A549 (cell line): ENCODE data around the gene DST. TPM values are rescaled to one million over a fixed set of nuclear protein-coding genes. Genes with fewer than 3 reads are reported as not detected.

Experiments used
- ATAC-seq, 2 experiments: fragments of 200-7000 bp in 1 of 2; fragments of >200 bp in 1 of 2; cut with Nextera tagmentation in 1 of 2; cut with Tn5 transposase in 1 of 2; 3 replicates each; pipeline versions ENCODE4 v1.8.0 to v1.9.1; 2018 to 2020; ENCODE audit warnings: mild to moderate bottlenecking in 1 of 2, moderate library complexity in 1 of 2
- CTCF ChIA-PET: fragments of 300-600 bp; sonication (Branson Sonifier 250); formaldehyde crosslinking; extraction: SDS; loops from one replicate; lab custom pipeline; 2021; ENCODE audit warnings: antibody characterized with exemption, inconsistent platforms; lab: Yijun Ruan, JAX
- POLR2A ChIA-PET: fragments of 350-600 bp; formaldehyde crosslinking; extraction: SDS; loops from one replicate; lab custom pipeline; 2021; ENCODE audit warnings: antibody characterized with exemption, inconsistent platforms; lab: Yijun Ruan, JAX
- DNase-seq, 2 experiments: peaks; one replicate each; pipeline versions ENCODE4 v3.0.0 to v3.0.0-alpha.2; 2011 to 2016; ENCODE audit warnings: low read depth in 1 of 2, low spot score in 1 of 2
- FAIRE-seq: peaks from 2 replicates; lab custom pipeline; 2011; peaks lifted over from hg19 to GRCh38; lab: Jason Lieb, UNC
- H3K27ac ChIP-seq, 2 experiments: fragments of >200 bp; sonication (Bioruptor Twin); formaldehyde crosslinking; 3 replicates each; pipeline ENCODE4 v1.5.1; 2016 to 2017
- H3K4me1 ChIP-seq: fragments of >200 bp; sonication (Bioruptor Twin); formaldehyde crosslinking; 3 replicates; pipeline ENCODE4 v1.6.1; 2016
- H3K4me2 ChIP-seq: fragments of >200 bp; sonication (Bioruptor Twin); formaldehyde crosslinking; 3 replicates; pipeline ENCODE4 v1.6.1; 2016
- H3K4me3 ChIP-seq: fragments of >200 bp; sonication (Bioruptor Twin); formaldehyde crosslinking; 3 replicates; pipeline ENCODE4 v1.5.1; 2016
- H3K9me3 ChIP-seq: fragments of >200 bp; sonication (Bioruptor Twin); formaldehyde crosslinking; 3 replicates; pipeline ENCODE4 v1.6.1; 2016
- CBX8 ChIP-seq: fragments of 200-600 bp; sonication (generic); IDR thresholded peaks from 2 replicates; pipeline ENCODE4 v1.6.1; 2016
- CEBPB ChIP-seq, 2 experiments: fragments of >200 bp in 1 of 2; sonication (Bioruptor Twin) in 1 of 2; formaldehyde crosslinking in 1 of 2; IDR thresholded peaks; 2 replicates each; pipeline ENCODE4 v1.6.1; 2012 to 2016
- CHD2 ChIP-seq: fragments of 150-350 bp; IDR thresholded peaks from 2 replicates; pipeline ENCODE4 v1.6.1; 2014; ENCODE audit warnings: low read length; ENCODE audit not compliant: partially characterized antibody
- CHD4 ChIP-seq: fragments of 200-600 bp; sonication (generic); IDR thresholded peaks from 2 replicates; pipeline ENCODE4 v1.6.1; 2016; ENCODE audit warnings: antibody characterized with exemption, mild to moderate bottlenecking, borderline replicate concordance
- EHF ChIP-seq: fragments of 250-450 bp; sonication (Bioruptor Pico); IDR thresholded peaks from 2 replicates; pipeline ENCODE4 v1.5.0; 2020; ENCODE audit warnings: mild to moderate bottlenecking
- EHMT2 ChIP-seq: fragments of 200-600 bp; sonication (generic); IDR thresholded peaks from 2 replicates; pipeline ENCODE4 v1.6.1; 2016; ENCODE audit warnings: antibody characterized with exemption, low read depth, mild to moderate bottlenecking, moderate library complexity
- EP300 ChIP-seq, 2 experiments: fragments of >200 bp; sonication (Bioruptor Twin); formaldehyde crosslinking; IDR thresholded peaks; 2 replicates in 1 of 2; 3 replicates in 1 of 2; pipeline ENCODE4 v1.6.1; 2016 to 2017
- ESRRA ChIP-seq: fragments of 150-350 bp; IDR thresholded peaks from 2 replicates; pipeline ENCODE4 v1.6.1; 2014; ENCODE audit warnings: mild to moderate bottlenecking, low read length, borderline replicate concordance
- HEYL ChIP-seq: fragments of 250-450 bp; sonication (Bioruptor Pico); IDR thresholded peaks from 2 replicates; pipeline ENCODE4 v1.8.0; 2021; ENCODE audit warnings: mild to moderate bottlenecking, moderate library complexity
- HOXA7 ChIP-seq: fragments of 250-450 bp; sonication (Bioruptor Pico); IDR thresholded peaks from 2 replicates; pipeline ENCODE4 v1.5.0; 2020; ENCODE audit warnings: mild to moderate bottlenecking, moderate library complexity
- HOXB13 ChIP-seq: fragments of 250-450 bp; sonication (Bioruptor Pico); IDR thresholded peaks from 2 replicates; pipeline ENCODE4 v1.5.0; 2020; ENCODE audit warnings: low read depth, mild to moderate bottlenecking, moderate library complexity
- MAZ ChIP-seq: fragments of 150-350 bp; IDR thresholded peaks from 2 replicates; pipeline ENCODE4 v1.6.1; 2014; ENCODE audit warnings: antibody characterized with exemption, low read depth, low read length, borderline replicate concordance
- NFE2L2 ChIP-seq: fragments of 150-350 bp; conservative IDR thresholded peaks from 2 replicates; pipeline ENCODE4 v1.6.1; 2014; ENCODE audit warnings: low read length
- NPAS2 ChIP-seq: fragments of 250-450 bp; sonication (Bioruptor Pico); IDR thresholded peaks from 2 replicates; pipeline ENCODE4 v1.8.0; 2022; ENCODE audit warnings: mild to moderate bottlenecking, moderate library complexity, borderline replicate concordance
- PHF8 ChIP-seq: fragments of 200-600 bp; sonication (generic); IDR thresholded peaks from 2 replicates; pipeline ENCODE4 v1.6.1; 2016; ENCODE audit warnings: low read depth, mild to moderate bottlenecking, antibody characterized with exemption, moderate library complexity, borderline replicate concordance
- RCOR1 ChIP-seq: fragments of 150-350 bp; IDR thresholded peaks from 2 replicates; pipeline ENCODE4 v1.6.1; 2014; ENCODE audit warnings: antibody characterized with exemption, low read length, low read depth
- SREBF2 ChIP-seq: fragments of 450-650 bp; IDR thresholded peaks from 2 replicates; pipeline ENCODE4 v1.6.1; 2014; ENCODE audit warnings: mild to moderate bottlenecking, moderate library complexity
- TP53 ChIP-seq: fragments of 250-450 bp; sonication (Bioruptor Pico); IDR thresholded peaks from 2 replicates; pipeline ENCODE4 v1.5.0; 2021; ENCODE audit warnings: mild to moderate bottlenecking, moderate library complexity
- ZFP36 ChIP-seq: fragments of 450-650 bp; IDR thresholded peaks from 2 replicates; pipeline ENCODE4 v1.6.1; 2014; ENCODE audit warnings: borderline replicate concordance; ENCODE audit not compliant: partially characterized antibody
- ZNF302 ChIP-seq: fragments of 250-450 bp; sonication (Bioruptor Pico); IDR thresholded peaks from 2 replicates; pipeline ENCODE4 v1.9.0; 2021; ENCODE audit warnings: inconsistent platforms, mild to moderate bottlenecking, moderate library complexity
- WGBS: methylation state at CpG from one replicate; pipeline ENCODE4 v1.1.6; 2017; ENCODE audit errors: missing lambda C conversion rate; 5-methylcytosine and 5-hydroxymethylcytosine counted together
- polyA plus RNA-seq, 4 experiments: library from polyadenylated mRNA; depleted of rRNA in 3 of 4; stranded (reverse); fragments of >200 nt; fragmentation: RNase III in 1 of 4; extraction: RNeasy Plus Mini Kit Qiagen cat#74134 plus additional on column Dnase treatment in 1 of 4; gene quantifications; 2 replicates in 3 of 4; 3 replicates in 1 of 4; pipeline ENCODE4 v1.2.3, GENCODE V29; 2011 to 2017
- TF ChIP-seq, protein P1 (sequence below): fragments of >200 bp; sonication (Bioruptor Twin); formaldehyde crosslinking; IDR thresholded peaks from 3 replicates; pipeline ENCODE4 v1.5.1; 2016
- TF ChIP-seq, protein P2 (sequence below): IDR thresholded peaks from 2 replicates; pipeline ENCODE4 v1.6.1; 2012; ENCODE audit warnings: low read depth, borderline replicate concordance
- TF ChIP-seq, protein P3 (sequence below): fragments of 200-600 bp; sonication (generic); IDR thresholded peaks from 2 replicates; pipeline ENCODE4 v1.6.1; 2016; ENCODE audit warnings: antibody characterized with exemption, mild to moderate bottlenecking, moderate library complexity
- TF ChIP-seq, protein P4 (sequence below): fragments of >200 bp; sonication (Bioruptor Twin); formaldehyde crosslinking; IDR thresholded peaks from 3 replicates; pipeline ENCODE4 v1.6.1; 2016
- TF ChIP-seq, protein P5 (sequence below): fragments of 250-450 bp; sonication (Bioruptor Pico); IDR thresholded peaks from 2 replicates; pipeline ENCODE4 v1.5.0; 2020; ENCODE audit warnings: low read depth, mild to moderate bottlenecking, moderate library complexity
- TF ChIP-seq, protein P6 (sequence below): fragments of 250-450 bp; sonication (Bioruptor Pico); IDR thresholded peaks from 2 replicates; pipeline ENCODE4 v1.5.0; 2021; ENCODE audit warnings: mild to moderate bottlenecking, moderate library complexity, borderline replicate concordance

Gene DST
- polyA plus RNA-seq, 2 of the 4 experiments (the other 2 are of a cell fraction) = 32.4 to 99.0 TPM

DNA sequence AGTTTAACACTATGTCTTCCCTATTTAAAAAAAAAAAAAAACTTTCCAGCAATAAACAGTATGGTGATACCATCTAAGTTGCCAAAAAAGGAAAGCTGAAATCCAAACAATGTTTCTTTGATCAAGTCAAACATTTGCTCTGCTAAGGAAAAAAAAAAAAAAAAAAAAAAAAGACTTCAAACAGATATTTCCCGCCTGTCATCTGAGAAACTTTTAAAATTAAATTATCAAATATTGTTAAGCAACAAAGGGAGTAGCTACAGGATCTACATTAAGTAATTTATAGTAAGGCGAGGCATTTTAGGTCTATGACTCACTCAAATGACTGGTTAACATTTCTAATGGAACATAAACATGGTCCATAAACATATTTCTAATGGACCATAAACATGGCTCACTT is 121.2 kb downstream of the DST start:
- Histone ChIP-seq H3K9me3 (no peaks in the 10 kb centered on the region), H3K4me3 (no peak overlapping the region), H3K27ac (no peak overlapping the region), H3K4me1 (peaks cover 36% of the 10 kb centered on the region), H3K4me2 (no peak overlapping the region)
- ChIA-PET POLR2A (no interaction called here), CTCF (interaction anchor here (1.3 kb wide), 1 partner anchor 49 kb away, joined by 4 read pairs; no protein-coding TSS in a partner anchor)
- WGBS = 67% methylated on average over 2 of the region's 2 CpGs
- ATAC-seq = no peak
- no peak for FAIRE-seq
- TF ChIP-seq, protein P1, sequence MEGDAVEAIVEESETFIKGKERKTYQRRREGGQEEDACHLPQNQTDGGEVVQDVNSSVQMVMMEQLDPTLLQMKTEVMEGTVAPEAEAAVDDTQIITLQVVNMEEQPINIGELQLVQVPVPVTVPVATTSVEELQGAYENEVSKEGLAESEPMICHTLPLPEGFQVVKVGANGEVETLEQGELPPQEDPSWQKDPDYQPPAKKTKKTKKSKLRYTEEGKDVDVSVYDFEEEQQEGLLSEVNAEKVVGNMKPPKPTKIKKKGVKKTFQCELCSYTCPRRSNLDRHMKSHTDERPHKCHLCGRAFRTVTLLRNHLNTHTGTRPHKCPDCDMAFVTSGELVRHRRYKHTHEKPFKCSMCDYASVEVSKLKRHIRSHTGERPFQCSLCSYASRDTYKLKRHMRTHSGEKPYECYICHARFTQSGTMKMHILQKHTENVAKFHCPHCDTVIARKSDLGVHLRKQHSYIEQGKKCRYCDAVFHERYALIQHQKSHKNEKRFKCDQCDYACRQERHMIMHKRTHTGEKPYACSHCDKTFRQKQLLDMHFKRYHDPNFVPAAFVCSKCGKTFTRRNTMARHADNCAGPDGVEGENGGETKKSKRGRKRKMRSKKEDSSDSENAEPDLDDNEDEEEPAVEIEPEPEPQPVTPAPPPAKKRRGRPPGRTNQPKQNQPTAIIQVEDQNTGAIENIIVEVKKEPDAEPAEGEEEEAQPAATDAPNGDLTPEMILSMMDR = no peak
- TF ChIP-seq HEYL (CRISPR knock-in tag) (no peak), NPAS2 (CRISPR knock-in tag) (no peak), ZFP36 (no peak), HOXB13 (no peak), CHD4 (no peak), CBX8 (no peak), NFE2L2 (no peak), TP53 (CRISPR knock-in tag) (no peak), CEBPB (IDR thresholded peaks at IDR 0.05) (no peak), ZNF302 (no peak), CHD2 (no peak), EHMT2 (no peak), MAZ (no peak), SREBF2 (no peak), EHF (CRISPR knock-in tag) (no peak)
- TF ChIP-seq, protein P2, sequence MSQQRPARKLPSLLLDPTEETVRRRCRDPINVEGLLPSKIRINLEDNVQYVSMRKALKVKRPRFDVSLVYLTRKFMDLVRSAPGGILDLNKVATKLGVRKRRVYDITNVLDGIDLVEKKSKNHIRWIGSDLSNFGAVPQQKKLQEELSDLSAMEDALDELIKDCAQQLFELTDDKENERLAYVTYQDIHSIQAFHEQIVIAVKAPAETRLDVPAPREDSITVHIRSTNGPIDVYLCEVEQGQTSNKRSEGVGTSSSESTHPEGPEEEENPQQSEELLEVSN = no peak
- TF ChIP-seq, protein P3, sequence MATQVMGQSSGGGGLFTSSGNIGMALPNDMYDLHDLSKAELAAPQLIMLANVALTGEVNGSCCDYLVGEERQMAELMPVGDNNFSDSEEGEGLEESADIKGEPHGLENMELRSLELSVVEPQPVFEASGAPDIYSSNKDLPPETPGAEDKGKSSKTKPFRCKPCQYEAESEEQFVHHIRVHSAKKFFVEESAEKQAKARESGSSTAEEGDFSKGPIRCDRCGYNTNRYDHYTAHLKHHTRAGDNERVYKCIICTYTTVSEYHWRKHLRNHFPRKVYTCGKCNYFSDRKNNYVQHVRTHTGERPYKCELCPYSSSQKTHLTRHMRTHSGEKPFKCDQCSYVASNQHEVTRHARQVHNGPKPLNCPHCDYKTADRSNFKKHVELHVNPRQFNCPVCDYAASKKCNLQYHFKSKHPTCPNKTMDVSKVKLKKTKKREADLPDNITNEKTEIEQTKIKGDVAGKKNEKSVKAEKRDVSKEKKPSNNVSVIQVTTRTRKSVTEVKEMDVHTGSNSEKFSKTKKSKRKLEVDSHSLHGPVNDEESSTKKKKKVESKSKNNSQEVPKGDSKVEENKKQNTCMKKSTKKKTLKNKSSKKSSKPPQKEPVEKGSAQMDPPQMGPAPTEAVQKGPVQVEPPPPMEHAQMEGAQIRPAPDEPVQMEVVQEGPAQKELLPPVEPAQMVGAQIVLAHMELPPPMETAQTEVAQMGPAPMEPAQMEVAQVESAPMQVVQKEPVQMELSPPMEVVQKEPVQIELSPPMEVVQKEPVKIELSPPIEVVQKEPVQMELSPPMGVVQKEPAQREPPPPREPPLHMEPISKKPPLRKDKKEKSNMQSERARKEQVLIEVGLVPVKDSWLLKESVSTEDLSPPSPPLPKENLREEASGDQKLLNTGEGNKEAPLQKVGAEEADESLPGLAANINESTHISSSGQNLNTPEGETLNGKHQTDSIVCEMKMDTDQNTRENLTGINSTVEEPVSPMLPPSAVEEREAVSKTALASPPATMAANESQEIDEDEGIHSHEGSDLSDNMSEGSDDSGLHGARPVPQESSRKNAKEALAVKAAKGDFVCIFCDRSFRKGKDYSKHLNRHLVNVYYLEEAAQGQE = no peak
- TF ChIP-seq, protein P4, sequence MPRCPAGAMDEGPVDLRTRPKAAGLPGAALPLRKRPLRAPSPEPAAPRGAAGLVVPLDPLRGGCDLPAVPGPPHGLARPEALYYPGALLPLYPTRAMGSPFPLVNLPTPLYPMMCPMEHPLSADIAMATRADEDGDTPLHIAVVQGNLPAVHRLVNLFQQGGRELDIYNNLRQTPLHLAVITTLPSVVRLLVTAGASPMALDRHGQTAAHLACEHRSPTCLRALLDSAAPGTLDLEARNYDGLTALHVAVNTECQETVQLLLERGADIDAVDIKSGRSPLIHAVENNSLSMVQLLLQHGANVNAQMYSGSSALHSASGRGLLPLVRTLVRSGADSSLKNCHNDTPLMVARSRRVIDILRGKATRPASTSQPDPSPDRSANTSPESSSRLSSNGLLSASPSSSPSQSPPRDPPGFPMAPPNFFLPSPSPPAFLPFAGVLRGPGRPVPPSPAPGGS = no peak
- no peak for DNase-seq

DNA sequence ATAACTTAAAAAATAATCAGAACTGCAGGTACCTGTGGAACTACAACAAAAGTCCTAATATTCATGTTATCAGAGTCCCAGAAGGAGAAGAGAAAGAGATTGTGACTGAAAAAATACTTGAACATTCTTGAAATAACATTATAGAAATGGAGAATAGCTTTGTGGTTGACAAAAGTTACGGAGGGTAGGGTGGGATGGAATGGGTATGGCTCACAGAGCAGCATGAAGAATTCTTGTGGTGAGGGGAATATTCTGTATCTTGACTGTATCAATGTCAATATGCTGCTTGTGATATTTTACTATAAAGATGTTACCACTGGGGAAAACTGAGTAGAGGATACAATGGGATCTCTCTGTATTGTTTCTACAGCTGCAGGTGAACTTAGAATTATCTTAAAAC is 122.5 kb downstream of the DST start:
- ChIA-PET CTCF (interaction anchor here (1.3 kb wide), 1 partner anchor 50 kb away, joined by 4 read pairs; no protein-coding TSS in a partner anchor), POLR2A (no interaction called here)
- ATAC-seq (no peak), FAIRE-seq (no peak), DNase-seq (no peak)
- no peak overlapping the region for H3K4me2 ChIP-seq
- H3K4me1 ChIP-seq = peaks cover 24% of the 10 kb centered on the region
- WGBS = 97% methylated on average over 1 of the region's 1 CpG
- no peak overlapping the region for H3K27ac ChIP-seq
- H3K9me3 ChIP-seq = no peaks in the 10 kb centered on the region
- no peak overlapping the region for H3K4me3 ChIP-seq
- TF ChIP-seq EP300 (IDR thresholded peaks at IDR 0.05) = no peak
- TF ChIP-seq, protein P5, sequence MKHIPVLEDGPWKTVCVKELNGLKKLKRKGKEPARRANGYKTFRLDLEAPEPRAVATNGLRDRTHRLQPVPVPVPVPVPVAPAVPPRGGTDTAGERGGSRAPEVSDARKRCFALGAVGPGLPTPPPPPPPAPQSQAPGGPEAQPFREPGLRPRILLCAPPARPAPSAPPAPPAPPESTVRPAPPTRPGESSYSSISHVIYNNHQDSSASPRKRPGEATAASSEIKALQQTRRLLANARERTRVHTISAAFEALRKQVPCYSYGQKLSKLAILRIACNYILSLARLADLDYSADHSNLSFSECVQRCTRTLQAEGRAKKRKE (CRISPR knock-in tag) = no peak
- no peak for TF ChIP-seq ESRRA
- TF ChIP-seq NFE2L2 = no peak
- TF ChIP-seq, protein P6, sequence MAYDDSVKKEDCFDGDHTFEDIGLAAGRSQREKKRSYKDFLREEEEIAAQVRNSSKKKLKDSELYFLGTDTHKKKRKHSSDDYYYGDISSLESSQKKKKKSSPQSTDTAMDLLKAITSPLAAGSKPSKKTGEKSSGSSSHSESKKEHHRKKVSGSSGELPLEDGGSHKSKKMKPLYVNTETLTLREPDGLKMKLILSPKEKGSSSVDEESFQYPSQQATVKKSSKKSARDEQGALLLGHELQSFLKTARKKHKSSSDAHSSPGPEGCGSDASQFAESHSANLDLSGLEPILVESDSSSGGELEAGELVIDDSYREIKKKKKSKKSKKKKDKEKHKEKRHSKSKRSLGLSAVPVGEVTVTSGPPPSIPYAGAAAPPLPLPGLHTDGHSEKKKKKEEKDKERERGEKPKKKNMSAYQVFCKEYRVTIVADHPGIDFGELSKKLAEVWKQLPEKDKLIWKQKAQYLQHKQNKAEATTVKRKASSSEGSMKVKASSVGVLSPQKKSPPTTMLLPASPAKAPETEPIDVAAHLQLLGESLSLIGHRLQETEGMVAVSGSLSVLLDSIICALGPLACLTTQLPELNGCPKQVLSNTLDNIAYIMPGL (CRISPR knock-in tag) = no peak
- TF ChIP-seq, protein P4 = no peak
- no peak for TF ChIP-seq MAZ
- no peak for TF ChIP-seq HOXA7 (CRISPR knock-in tag)
- no peak for TF ChIP-seq PHF8
- TF ChIP-seq CHD4 = no peak
- TF ChIP-seq RCOR1 = no peak
